GM21825 (cell line): ENCODE results near the gene FHOD3.

Source experiments
- ATAC-seq: cut with Tn5 transposase; IDR thresholded peaks from one replicate; pipeline ENCODE4 v1.9.1; 2021; ENCODE audit warnings: mild to moderate bottlenecking, moderate library complexity; ENCODE audit not compliant: unreplicated experiment

FHOD3 gene

DNA sequence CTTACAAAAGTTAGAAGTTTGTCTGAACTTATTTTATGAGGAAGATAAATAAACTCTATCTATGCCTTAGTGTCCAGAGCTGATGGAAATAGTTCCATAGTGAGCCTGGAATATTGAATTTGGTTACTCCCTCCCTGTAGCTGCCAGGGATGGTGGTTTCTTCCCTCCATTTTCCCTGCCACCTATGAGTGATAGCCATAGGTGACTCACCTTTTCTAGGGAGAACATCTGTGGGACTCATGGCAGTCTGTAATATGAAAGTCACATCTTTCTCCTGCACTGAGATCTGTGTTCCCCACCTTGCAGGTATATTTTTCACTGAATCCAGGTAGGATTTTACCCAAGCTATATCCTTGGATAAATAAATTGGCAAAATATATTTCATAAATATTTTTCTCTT is 382.5 kb downstream of the FHOD3 start:
- no peak for ATAC-seq

DNA sequence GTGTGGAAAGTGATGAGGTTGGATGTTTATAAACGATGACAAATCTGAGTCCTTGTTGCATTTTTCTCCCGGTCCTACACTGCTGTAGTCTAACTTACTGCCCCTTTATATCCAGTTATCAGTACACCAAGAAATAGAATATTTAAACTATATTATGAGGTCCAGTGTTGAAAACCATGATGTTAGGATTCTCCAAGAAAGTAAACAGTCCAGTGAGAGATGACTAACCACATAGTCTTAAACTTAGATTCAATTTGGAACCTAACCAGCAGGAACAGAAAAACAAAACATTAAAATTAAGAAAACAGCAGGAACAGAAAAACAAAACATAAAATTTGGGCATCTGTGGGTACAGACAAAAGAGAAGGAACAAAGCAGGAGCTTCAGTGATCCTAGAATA is 388.1 kb downstream of the FHOD3 start:
- ATAC-seq, result no peak

DNA sequence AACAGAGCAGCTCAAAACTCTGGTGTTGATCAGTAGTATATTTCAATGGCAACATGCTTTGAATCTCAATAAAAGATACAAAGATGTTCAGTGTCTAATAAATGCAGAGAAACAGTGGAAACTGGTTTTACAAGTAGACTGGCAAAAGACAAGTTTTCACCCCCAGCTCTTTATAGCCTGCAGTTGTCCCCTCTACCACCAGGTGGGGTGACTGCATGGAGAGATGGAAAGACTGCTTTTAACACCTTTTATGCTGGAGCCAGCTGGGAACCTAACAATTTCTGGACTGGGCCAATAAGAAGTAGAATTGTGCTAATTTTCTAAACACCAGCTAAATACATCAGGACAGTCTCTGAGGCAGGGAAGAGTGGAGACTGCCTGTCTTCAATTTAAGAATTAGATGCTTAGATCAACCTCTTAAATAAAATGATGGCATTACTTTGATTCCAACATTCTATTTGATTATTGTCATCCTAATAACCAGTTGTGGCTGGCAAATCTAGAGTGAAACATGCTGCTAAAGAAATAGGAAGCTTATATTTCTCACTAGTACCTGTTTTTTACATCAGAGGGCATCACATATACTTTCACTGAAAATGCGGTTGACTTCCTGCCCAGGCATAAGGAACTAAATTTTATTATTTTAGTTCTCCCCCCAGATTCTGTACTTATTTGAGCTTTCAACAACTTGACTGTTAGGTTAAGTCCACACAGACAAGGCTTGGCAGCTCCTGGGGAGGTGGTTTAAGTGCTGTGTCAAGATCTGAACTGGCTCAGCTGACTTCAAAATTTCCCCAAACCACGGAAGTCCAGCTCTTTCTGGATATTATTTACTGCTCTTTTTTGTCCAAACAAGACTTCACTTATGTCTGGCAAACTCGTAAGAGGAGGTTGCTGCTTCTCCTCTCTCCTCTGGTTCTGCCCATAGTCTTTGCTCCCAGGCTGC is 390.8 kb downstream of the FHOD3 start:
- peak; percentile 70 for ATAC-seq

DNA sequence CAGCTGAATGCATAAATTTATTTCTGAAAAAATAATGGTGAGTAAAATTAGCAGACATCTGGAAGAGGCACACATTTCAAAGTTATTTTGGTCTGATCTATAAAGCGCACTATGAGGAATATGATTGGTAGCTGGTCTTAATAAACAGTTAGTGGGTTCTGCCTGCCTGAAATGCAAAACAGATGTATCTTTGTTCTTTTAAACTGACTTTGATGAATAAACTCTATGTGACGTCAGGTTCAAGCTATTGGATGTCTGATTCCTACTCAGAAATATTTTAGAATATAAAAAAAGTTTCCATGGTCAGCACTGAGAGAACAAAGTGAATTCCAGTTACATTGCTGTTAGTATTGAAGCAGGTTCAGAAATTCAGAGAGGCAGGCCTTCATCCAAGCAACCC is 394.9 kb downstream of the FHOD3 start:
- ATAC-seq, result no peak

DNA sequence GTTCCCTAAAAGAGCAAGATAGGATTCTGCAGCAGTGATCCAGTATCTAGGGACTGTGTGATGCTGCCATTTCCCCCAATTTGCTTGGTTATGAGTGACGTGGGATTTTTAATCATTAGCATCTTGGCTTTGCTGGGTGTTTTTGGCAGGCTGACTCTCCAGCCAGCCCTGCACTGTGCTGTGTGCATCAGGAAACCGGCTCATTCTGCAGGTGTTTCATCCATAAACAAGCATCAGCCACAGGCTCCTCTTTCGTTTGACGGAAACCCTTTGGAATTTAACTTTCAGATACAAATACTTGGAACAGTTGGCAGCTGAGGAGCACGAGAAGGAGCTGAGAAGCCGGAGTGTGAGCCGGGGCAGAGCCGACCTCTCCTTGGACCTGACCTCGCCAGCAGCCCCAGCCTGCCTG is 395.4 kb downstream of the FHOD3 start:
- ATAC-seq, result no peak

DNA sequence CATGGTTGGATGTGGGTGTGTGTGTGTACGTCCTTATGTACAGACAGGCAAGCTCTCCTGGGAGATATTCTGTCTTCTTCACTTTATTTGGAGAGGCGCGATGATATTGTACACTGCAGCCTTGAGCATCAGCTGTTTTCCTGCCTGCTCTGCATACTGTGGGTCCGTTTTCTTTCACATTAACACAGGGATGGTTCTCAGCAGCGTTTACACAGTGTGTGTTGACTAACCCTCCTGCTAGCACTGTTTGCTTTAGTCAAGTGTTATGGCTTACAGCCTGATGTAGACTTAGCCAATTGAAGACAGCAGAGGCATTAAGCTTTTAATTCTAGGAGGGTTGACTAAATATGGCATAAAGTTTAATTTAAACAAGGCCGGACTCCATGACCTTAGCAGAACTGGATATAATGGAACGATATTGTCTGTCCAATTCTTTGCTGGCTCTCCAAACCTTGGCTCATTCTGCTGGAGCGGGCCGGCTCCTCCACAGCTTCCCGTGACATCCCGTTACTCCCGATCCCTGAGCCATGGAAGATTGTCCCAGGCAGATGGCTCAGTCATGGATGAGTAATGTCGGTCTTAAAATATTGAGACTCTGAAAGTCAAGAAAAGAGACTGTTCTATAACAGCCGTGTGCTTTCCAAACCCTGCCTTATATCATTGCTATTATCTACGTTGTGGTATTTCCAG is 396.6 kb downstream of the FHOD3 start:
- no peak for ATAC-seq

DNA sequence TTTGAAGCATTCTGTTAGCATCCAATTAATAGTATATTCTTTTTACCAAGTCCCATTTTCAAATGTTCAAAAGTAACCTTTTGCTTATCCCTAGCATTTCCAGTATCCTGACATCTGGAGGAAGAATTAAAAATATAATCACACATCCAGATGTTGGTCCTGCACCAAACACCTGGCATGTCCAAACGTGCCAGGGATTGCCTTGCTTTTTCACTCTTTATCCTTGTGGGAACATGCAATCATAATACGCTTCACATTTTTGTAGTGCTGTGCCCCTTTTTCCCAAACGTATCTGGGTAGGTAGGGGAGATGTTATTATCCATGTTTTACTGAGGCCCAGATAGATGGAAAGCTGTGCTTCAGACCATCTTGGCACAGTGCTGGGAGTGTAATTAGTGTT is 398.3 kb downstream of the FHOD3 start:
- no peak for ATAC-seq

DNA sequence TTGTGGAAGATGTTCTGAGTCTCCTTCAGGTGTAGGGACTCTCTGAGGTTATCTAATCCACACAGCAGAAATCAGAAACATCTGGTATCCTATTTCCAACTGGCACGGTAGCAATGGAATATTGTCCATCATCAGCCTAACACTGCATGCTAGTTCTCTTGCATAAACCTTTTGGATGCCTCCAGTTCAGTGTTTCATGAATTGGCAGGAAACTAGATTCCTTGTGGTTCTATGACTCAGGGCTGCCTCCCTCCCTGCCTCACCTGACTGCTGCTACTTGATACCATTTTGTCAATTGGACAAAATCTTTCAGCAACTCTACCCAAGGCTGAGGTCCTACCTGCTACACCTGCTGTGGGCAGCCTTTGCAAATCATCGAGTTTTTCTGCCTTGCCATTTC is 400.4 kb downstream of the FHOD3 start:
- no peak for ATAC-seq

DNA sequence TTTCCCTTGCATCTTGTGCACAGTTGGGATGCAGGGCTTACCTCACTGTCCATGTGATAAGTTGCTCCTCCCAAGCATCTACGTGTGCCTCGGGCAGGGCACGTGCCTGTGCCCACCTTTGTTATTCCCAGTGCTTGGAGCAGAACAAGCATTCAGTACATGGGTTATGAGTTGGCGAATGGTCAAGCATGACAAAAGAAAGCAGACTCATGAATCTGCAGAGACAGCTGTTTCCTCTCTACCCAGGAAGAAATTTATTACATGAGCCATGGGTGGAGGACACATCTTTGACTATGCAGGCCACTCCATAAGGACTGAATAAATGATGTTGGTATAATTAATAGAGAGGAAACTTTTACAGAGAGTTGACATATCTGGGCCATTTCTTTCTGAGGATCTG is 403.4 kb downstream of the FHOD3 start:
- ATAC-seq, result no peak

DNA sequence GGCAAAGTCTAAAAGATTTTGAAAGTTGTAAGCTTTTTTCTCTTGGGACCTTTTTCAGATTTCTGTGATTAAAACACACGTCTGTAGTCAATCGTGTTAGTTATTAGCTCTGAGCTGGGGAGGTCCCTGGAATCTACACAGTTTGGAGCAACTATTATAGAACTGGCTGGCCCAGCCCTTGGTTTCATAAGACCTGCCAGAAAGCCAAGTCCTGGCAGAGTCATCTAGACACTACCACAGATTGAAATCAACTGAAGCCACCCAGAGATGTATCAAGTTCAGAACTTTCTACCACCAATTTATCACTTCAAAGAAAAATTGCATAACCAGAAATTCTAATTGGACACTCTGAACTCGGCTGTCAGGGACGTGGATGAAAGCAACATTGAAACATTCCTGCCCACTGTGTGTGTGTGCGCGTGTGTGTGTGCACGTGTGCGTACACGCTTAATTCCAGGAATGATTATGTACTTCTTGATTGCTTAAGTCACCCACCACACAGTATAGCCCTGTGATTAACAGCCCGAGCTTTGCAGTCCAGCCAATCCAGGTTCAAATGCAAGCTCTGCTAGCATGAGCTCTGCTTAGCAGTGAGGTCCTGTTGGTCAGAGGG is 405.0 kb downstream of the FHOD3 start:
- no peak for ATAC-seq

DNA sequence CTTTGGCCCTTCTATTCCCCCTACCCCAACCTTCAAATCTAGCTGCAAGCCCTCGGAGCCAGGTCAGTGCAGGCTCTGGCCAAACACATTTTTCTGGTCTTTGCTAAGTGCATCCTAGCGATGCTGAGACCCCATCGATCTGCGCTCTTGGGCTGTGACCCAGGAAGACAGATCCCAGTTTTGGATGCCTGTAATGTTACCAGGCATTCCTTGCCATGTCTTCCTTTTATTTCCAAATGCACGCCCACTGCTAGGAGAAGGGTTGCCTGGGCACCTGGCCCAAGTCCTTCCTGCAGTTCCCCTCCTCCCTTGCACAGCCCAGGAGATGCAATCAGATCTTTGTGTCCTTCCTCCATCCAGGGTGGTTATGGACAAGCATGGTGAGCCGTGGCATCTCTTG is 406.6 kb downstream of the FHOD3 start:
- ATAC-seq, result no peak

DNA sequence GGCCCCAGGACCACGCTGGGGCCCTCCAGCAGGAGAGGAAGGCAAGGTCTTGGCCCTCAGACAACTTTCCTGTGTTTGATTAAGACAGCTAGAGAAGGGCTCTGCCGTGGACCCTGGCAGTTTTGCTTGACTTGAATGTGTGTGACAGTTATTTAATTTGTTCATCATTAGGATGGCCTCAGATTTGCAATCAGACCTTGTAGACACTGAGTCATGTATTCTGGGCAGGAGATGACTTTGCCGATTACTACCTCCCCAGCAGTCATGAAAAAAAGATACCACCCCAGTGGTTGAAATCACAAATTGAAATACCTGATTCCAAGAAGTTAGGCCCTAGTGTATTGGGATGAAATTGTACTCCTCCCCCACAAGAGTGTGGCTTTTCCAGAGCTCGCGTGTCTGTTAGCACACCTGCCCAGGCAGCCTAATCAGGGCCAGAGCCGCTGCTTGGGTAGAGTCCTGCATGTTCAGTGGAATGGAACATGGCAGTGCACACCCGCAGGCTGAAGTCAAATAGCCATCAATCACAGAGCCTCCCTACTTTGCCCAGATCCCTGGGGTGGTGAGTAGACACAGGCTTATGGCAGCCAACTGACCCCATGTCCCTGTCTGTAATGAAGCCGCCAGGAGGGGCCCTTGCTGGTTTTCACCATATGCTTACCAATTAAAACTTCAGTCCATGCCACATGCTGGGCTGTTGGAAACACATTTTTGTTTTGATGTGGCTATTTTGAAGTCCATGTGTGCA is 408.8 kb downstream of the FHOD3 start:
- ATAC-seq, result no peak

DNA sequence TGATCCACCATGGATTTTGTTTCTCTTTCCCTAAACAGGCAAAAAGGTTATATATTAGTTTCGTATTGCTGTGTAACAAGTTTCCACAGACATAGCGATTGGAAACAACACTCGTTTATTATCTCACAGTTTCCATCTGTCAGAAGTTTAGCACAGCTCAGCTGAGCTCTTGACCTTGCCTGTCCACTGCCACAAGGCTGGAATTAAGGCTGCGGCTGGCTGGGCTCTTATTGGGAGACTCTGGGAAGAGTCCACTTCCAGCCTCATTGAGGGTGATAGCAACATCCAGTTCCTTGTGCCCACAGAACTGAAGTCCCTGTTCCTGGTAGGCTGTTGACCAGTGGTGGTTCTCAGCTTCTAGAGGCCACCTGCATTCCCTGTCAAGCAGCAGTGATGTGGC is 410.9 kb downstream of the FHOD3 start:
- no peak for ATAC-seq

DNA sequence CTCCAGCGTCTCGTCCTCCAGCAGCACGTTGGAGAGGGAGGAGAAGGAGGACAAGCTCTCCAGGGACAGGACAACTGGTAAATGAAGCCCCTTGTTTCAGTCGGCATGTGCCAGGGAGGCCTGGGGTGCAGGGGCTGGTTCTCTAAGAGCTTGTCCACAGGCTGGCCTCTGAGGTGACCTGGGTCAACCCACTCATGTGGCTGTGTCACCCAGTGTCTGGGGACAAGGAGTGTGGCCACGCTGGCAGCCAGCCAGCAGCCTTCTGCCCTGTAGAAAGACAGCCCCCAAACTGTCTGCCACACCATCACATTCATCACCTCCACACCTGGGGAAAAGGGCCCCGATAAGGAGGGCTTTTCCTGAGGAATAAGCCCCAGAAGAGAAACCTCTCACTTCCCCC is 411.8 kb downstream of the FHOD3 start:
- ATAC-seq, result no peak

DNA sequence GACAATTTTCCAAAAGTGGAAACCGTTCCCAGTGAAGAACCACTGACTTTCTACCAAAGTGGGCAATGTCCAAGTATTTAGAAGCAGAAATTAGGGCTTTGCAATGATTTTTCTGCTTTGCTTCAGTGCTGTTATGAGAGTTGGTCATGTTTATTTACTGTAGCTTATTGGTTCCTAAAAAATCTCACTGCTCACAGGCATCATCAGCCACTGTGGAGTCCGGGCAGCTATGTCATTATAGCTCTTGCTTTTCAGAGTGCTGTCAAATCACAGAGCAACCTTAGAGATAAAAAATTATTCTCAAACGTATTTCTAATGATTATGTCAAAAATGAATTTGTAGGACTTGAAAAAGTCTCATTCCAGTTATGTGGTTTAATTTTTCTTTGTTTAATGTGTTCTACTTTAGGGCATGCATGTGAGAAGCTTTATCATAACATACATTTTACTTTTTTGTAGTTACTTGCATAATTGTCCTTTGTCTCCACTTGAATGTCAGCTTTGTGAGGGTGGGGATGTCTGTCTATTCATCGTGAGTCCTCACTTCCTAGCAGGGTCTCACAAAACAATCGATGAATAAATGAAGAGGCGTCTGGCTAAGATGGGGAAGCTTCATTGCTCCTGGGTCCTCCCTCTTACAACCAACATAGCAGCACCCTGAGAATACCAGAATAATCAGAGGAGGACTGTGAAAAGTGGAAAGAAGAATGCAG is 413.7 kb downstream of the FHOD3 start:
- no peak for ATAC-seq

DNA sequence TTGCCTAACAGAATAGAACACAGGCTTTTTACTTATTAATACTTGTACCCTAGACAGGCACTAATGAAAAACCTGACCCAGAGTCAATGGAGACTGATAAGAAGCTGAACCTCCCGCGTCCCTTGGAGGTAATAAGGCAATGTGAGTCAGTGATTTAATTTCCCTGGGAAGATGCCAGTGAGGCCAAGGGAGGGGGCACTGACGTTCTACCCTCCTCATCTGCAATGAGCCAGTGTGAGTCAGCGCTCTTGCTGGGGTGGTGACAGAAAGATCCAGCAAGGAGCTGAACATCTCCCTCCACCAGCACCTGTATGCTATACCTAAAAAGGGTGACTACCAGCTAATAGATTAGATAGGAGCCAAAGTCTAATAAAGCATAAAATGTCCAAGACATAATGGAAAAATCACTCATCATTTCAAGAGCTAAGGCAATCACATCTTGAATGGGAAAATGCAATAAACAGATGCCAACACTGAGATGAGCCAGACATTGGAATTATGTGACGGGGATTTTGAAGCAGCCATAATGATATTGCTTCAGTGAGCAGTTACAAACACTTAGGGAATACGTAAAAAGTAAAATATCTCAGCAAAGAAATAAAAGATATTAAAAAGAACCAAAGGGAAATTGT is 414.4 kb downstream of the FHOD3 start:
- no peak for ATAC-seq

DNA sequence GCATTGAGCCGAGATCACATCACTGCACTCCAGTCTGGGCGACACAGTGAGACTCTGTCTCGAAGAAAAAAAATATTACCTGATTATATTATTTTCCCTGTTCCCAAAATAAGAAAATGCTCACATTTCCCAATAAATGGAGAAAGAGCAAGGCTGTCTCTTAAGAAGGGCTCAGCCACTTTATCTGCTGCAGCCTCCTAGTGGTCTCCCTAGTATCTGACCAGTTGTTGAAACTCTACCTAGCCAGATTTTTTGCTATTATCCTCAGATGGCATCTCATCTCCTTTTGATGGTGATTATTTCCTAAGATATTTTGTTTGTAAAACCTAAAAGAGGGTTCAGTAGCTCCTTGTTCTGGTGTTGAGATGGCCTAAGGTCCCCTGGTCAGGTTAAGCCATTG is 417.0 kb downstream of the FHOD3 start:
- no peak for ATAC-seq

DNA sequence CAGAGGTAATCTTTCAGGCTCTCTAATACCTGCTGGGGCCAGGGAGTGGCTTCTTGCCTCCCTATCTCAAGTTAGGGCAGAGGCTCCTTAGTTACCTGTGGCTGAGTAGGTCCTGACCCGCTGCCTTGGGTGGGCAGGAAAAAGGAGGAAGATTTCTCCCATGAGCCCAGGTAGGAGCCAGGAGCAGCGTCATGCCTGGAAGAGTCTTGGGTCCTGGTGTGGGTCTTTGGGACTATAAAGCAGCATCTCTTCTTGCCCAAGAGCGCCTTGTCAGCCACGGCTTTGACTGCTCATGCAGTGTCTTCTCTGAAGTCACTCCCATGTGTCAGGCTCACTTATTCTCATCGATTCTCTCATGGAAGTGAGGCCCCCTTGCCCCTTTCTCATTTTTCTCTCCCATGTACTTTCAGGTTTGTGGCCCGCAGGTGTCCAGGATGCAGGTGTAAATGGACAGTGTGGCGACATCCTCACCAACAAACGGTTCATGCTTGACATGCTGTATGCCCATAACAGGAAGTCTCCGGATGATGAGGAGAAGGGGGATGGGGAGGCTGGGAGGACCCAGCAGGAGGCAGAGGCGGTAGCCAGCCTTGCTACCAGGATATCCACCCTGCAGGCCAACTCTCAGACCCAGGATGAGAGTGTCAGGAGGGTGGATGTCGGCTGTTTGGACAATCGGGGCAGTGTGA is 420.1 kb downstream of the FHOD3 start:
- no peak for ATAC-seq

DNA sequence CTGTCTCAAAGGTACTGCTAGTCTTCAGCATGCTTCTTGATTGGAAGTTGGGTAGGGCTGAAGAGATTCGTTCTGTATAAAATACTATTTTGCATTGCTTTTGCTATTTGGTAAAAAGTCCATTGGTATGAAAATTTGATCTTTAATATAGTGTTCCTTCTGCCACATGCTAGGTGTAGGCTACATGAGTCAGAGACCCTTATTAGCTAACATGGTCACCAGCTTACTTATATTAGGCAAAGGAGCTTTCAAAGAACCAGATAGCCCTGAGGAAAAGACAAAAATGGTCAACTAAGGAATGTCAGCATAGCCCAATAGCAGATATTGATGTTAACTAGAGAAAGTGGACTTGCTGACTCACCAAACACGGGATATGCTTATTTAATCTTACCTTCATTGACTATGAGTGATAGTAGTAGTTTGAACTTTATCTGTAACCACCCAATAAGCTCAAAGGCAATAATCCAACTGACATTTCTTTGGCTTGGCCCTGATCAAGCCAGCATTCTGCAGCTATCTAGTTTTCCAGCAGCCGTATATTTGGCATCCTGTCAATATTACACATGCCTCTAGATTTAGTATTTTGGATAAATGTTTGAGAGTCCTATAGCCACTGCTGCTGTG is 421.3 kb downstream of the FHOD3 start:
- ATAC-seq, result no peak
